Natural killer cell (primary cell): Measurements from ENCODE around the gene SH3BP4. TPM values are rescaled to one million over a fixed set of nuclear protein-coding genes. Genes with fewer than 3 reads are reported as not detected.

Experiments
- ATAC-seq, 3 donors: fragments of 150-1000 bp in 2 of 3; fragments of 200-7000 bp in 1 of 3; cut with Tn5 transposase; 1 replicate in 1 of 3; 2 replicates in 2 of 3; pipeline ENCODE4 v1.10.0; 2021; ENCODE audit warnings: mild to moderate bottlenecking in 2 of 3, moderate library complexity in 2 of 3
- DNase-seq, 2 donors: peaks; one replicate each; pipeline versions ENCODE4 v3.0.0 to v3.0.0-alpha.2; 2013 to 2021; ENCODE audit warnings: mixed read lengths in 1 of 2
- H3K27ac ChIP-seq: one replicate; pipeline ENCODE4 v1.5.1; 2013; ENCODE audit warnings: mild to moderate bottlenecking, low read length
- H3K27me3 ChIP-seq: one replicate; pipeline ENCODE4 v1.6.1; 2013; ENCODE audit warnings: low read length; ENCODE audit not compliant: control insufficient read depth, insufficient read depth
- H3K36me3 ChIP-seq: one replicate; pipeline ENCODE4 v1.6.1; 2013; ENCODE audit warnings: low read length; ENCODE audit not compliant: control insufficient read depth, insufficient read depth
- H3K4me1 ChIP-seq: one replicate; pipeline ENCODE4 v1.6.1; 2013; ENCODE audit warnings: low read length; ENCODE audit not compliant: control insufficient read depth, insufficient read depth
- H3K4me3 ChIP-seq: one replicate; pipeline ENCODE4 v1.5.1; 2013; ENCODE audit warnings: low read length
- H3K9me3 ChIP-seq: one replicate; pipeline ENCODE4 v1.6.1; 2013; ENCODE audit warnings: low read length; ENCODE audit not compliant: control insufficient read depth, insufficient read depth
- H3K27ac Mint-ChIP-seq, 2 donors: one replicate each; pipeline ENCODE4 v1.8.0; 2022; ENCODE audit warnings: mild to moderate bottlenecking in 2 of 2, mixed read lengths in 2 of 2, moderate library complexity in 1 of 2
- H3K27me3 Mint-ChIP-seq, 2 donors: one replicate each; pipeline ENCODE4 v1.8.0; 2022; ENCODE audit warnings: low read depth in 2 of 2, mixed read lengths in 2 of 2
- H3K36me3 Mint-ChIP-seq: one replicate; pipeline ENCODE4 v1.8.0; 2022; ENCODE audit warnings: mixed read lengths
- H3K4me1 Mint-ChIP-seq, 2 donors: one replicate each; pipeline ENCODE4 v1.8.0; 2022; ENCODE audit warnings: mixed read lengths in 2 of 2
- H3K4me3 Mint-ChIP-seq: one replicate; pipeline ENCODE4 v1.8.0; 2022; ENCODE audit warnings: mild to moderate bottlenecking, moderate library complexity, mixed read lengths
- H3K9me3 Mint-ChIP-seq, 2 donors: one replicate each; pipeline ENCODE4 v1.8.0; 2022; ENCODE audit warnings: mixed read lengths in 2 of 2
- WGBS: methylation state at CpG from one replicate; pipeline ENCODE4 v1.1.7; 2013; ENCODE audit warnings: missing lambda C conversion rate; ENCODE audit not compliant: insufficient coverage; 5-methylcytosine and 5-hydroxymethylcytosine counted together
- intact Hi-C: fragments of 100-400 bp; cut with micrococcal nuclease; formaldehyde crosslinking; loops from one replicate; pipeline ENCODE4 v1.14.2; 2022
- total RNA-seq, 4 donors: library from RNA; stranded (reverse); fragments of 120-200 nt in 1 of 4; gene quantifications; one replicate each; pipeline versions ENCODE4 v1.2.3 to v1.2.4, GENCODE V29; 2013 to 2022
- TF ChIP-seq, protein P1 (sequence below): fragments of 200-600 bp; IDR thresholded peaks from one replicate; pipeline ENCODE4 v1.8.0; 2022; ENCODE audit warnings: antibody characterized with exemption

SH3BP4 gene
- total RNA-seq, 3 donors from 2014 or later (not counting 1 experiment from before 2014, with no cell fraction given): 0.39 to 2.6 (median 1.0) TPM

GRCh38 chr2:235028646-235029045 is 76.8 kb downstream of the SH3BP4 start:
- no peaks in the 10 kb centered on the region for H3K36me3 ChIP-seq
- intact Hi-C loops: no loop called here
- no peak overlapping the region for H3K4me3 Mint-ChIP-seq
- no peaks in the 10 kb centered on the region for H3K27me3 Mint-ChIP-seq
- H3K27me3 ChIP-seq: no peaks in the 10 kb centered on the region
- H3K4me1 ChIP-seq: no peaks in the 10 kb centered on the region
- H3K36me3 Mint-ChIP-seq: no peaks in the 10 kb centered on the region
- no peaks in the 10 kb centered on the region for H3K9me3 ChIP-seq
- no peaks in the 10 kb centered on the region for H3K4me1 Mint-ChIP-seq
- H3K9me3 Mint-ChIP-seq: no peaks in the 10 kb centered on the region
- no peak overlapping the region for H3K27ac ChIP-seq
- DNase-seq: no peak
- TF ChIP-seq, protein P1, sequence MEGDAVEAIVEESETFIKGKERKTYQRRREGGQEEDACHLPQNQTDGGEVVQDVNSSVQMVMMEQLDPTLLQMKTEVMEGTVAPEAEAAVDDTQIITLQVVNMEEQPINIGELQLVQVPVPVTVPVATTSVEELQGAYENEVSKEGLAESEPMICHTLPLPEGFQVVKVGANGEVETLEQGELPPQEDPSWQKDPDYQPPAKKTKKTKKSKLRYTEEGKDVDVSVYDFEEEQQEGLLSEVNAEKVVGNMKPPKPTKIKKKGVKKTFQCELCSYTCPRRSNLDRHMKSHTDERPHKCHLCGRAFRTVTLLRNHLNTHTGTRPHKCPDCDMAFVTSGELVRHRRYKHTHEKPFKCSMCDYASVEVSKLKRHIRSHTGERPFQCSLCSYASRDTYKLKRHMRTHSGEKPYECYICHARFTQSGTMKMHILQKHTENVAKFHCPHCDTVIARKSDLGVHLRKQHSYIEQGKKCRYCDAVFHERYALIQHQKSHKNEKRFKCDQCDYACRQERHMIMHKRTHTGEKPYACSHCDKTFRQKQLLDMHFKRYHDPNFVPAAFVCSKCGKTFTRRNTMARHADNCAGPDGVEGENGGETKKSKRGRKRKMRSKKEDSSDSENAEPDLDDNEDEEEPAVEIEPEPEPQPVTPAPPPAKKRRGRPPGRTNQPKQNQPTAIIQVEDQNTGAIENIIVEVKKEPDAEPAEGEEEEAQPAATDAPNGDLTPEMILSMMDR: no peak
- no peak overlapping the region for H3K27ac Mint-ChIP-seq
- no peak overlapping the region for H3K4me3 ChIP-seq
- no peak for ATAC-seq
- WGBS: 86% methylated on average over 4 of the region's 4 CpGs

- Histone ChIP-seq H3K27ac (no peak overlapping the region), H3K4me3 (no peak overlapping the region), H3K4me1 (no peaks in the 10 kb centered on the region), H3K27me3 (no peaks in the 10 kb centered on the region), H3K36me3 (no peaks in the 10 kb centered on the region), H3K9me3 (no peaks in the 10 kb centered on the region)
- TF ChIP-seq, protein P1: no peak
- ATAC-seq (no peak), DNase-seq (no peak)
- 91% methylated on average over 7 of the region's 7 CpGs for WGBS
- H3K9me3 Mint-ChIP-seq: no peaks in the 10 kb centered on the region
- H3K36me3 Mint-ChIP-seq: no peaks in the 10 kb centered on the region
- intact Hi-C loops: no loop called here
- no peaks in the 10 kb centered on the region for H3K27me3 Mint-ChIP-seq
- H3K4me3 Mint-ChIP-seq: no peak overlapping the region
- H3K27ac Mint-ChIP-seq: no peak overlapping the region
- H3K4me1 Mint-ChIP-seq: no peaks in the 10 kb centered on the region
Observed at GRCh38 chr2:235029054-235029453, 77.2 kb downstream of the SH3BP4 start.

GRCh38 chr2:235030126-235030525 is 78.3 kb downstream of the SH3BP4 start:
- ATAC-seq (no peak), DNase-seq (no peak)
- intact Hi-C loops: no loop called here
- WGBS: 86% methylated on average over 10 of the region's 10 CpGs
- Histone ChIP-seq H3K4me3 (no peak overlapping the region), H3K9me3 (no peaks in the 10 kb centered on the region), H3K4me1 (no peaks in the 10 kb centered on the region), H3K36me3 (no peaks in the 10 kb centered on the region), H3K27ac (no peak overlapping the region), H3K27me3 (no peaks in the 10 kb centered on the region)
- H3K36me3 Mint-ChIP-seq: no peaks in the 10 kb centered on the region
- no peaks in the 10 kb centered on the region for H3K27me3 Mint-ChIP-seq
- no peaks in the 10 kb centered on the region for H3K4me1 Mint-ChIP-seq
- TF ChIP-seq, protein P1: no peak
- H3K9me3 Mint-ChIP-seq: no peaks in the 10 kb centered on the region
- H3K27ac Mint-ChIP-seq: no peak overlapping the region
- H3K4me3 Mint-ChIP-seq: no peak overlapping the region

GRCh38 chr2:235030936-235031335 is 79.1 kb downstream of the SH3BP4 start:
- H3K9me3 ChIP-seq: no peaks in the 10 kb centered on the region
- no peaks in the 10 kb centered on the region for H3K4me1 ChIP-seq
- no peaks in the 10 kb centered on the region for H3K9me3 Mint-ChIP-seq
- H3K27me3 ChIP-seq: no peaks in the 10 kb centered on the region
- WGBS: 74% methylated on average over 4 of the region's 4 CpGs
- H3K4me1 Mint-ChIP-seq: no peaks in the 10 kb centered on the region
- no peak overlapping the region for H3K4me3 Mint-ChIP-seq
- peaks cover 0 to under 1% of the 10 kb centered on the region in 2 donors for H3K27me3 Mint-ChIP-seq
- H3K27ac Mint-ChIP-seq: no peak overlapping the region
- DNase-seq (no peak), ATAC-seq (no peak)
- TF ChIP-seq, protein P1: no peak
- no peak overlapping the region for H3K27ac ChIP-seq
- no peaks in the 10 kb centered on the region for H3K36me3 ChIP-seq
- H3K36me3 Mint-ChIP-seq: no peaks in the 10 kb centered on the region
- H3K4me3 ChIP-seq: no peak overlapping the region
- intact Hi-C loops: no loop called here
